ENCODE results near the gene NFE2L2.
"Not testable (repeated sequence)": the region's sequence is repeated elsewhere in the genome, so short reads cannot be mapped to it uniquely, and the experiment has no call there.

Gene NFE2L2

DNA sequence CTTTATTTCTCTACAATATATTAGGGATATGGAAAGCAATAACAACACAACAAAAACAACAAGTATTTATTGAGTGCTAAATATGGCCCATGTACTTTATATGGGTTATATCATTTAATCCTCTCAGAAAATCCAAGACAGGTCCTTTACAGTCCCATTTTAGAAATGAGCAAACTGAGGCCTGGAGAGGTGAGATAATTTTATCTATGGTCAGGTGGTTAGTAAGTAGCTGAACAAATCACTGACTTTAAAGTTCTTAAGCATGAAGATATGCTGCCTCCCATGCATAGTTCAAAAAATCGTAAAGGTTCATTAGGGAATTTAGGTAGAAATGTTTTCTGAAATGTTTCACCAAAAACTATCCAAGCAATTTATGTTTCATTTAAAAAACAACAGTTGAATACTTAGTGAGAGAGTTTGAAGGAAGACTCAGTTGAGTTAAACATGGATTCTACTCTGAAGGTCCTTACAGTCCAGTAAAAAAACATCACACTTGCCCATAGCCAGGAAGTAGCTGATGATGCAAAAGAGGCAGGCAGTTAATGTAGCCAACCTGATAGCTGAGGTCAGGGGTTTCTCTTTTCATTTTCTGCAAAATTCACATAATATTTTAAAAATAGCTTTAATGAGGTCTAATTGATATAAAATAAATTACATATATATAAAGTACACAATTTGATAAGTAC is 7.6 kb upstream of the NFE2L2 start:
- DNase-seq (ENCODE audit: low read depth) = no peak
- no peak overlapping the region for H3K4me3 ChIP-seq (ENCODE audit: control insufficient read depth, low read depth, low read length)
- TF ChIP-seq, protein P1, sequence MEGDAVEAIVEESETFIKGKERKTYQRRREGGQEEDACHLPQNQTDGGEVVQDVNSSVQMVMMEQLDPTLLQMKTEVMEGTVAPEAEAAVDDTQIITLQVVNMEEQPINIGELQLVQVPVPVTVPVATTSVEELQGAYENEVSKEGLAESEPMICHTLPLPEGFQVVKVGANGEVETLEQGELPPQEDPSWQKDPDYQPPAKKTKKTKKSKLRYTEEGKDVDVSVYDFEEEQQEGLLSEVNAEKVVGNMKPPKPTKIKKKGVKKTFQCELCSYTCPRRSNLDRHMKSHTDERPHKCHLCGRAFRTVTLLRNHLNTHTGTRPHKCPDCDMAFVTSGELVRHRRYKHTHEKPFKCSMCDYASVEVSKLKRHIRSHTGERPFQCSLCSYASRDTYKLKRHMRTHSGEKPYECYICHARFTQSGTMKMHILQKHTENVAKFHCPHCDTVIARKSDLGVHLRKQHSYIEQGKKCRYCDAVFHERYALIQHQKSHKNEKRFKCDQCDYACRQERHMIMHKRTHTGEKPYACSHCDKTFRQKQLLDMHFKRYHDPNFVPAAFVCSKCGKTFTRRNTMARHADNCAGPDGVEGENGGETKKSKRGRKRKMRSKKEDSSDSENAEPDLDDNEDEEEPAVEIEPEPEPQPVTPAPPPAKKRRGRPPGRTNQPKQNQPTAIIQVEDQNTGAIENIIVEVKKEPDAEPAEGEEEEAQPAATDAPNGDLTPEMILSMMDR (IDR thresholded peaks at IDR 0.05; ENCODE audit: control insufficient read depth, insufficient read depth, low read depth, low read length, missing control alignments) = no peak

DNA sequence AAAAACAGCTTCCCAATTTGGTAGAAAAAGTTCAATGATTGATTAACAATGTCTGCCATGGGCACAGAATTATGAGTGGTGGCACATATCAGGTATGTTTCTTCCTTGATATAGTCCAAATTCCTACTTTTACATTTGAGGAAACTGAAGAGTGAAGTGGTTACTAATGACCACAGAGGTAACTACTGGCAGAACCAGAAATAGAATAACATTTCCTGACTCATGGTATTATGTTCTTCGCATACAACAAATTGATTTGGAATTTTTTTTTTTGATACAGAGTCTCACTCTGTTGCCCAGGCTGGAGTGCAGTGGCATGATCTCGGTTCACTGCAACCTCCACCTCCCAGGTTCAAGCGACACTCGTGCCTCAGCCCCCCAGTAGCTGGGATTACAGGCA is 6.0 kb upstream of the NFE2L2 start:
- no peak overlapping the region for H3K4me3 ChIP-seq (ENCODE audit: control insufficient read depth, low read depth, low read length)
- TF ChIP-seq, protein P1 (IDR thresholded peaks at IDR 0.05; ENCODE audit: control insufficient read depth, insufficient read depth, low read depth, low read length, missing control alignments) = no peak
- DNase-seq (ENCODE audit: low read depth) = no peak

DNA sequence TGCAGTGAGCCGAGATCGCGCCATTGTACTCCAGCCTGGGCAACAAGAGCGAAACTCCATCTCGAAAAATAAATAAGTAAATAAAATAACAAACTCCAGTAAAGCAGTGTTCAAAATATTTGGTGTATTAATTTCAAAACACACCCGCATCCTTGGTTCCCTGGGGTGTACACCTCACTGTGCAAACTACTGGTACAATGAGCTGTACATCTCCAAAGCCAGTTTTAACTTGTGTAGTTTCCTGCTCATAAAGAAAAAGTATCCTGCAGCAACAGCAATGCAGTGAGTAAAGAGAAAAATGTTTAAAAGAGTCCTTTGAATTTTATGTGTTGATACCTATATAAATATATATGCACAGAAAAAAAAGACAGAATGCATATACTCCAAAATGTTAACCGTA is 4.4 kb upstream of the NFE2L2 start:
- DNase-seq (ENCODE audit: low read depth) = no peak
- no peak overlapping the region for H3K4me3 ChIP-seq (ENCODE audit: control insufficient read depth, low read depth, low read length)
- TF ChIP-seq, protein P1 (IDR thresholded peaks at IDR 0.05; ENCODE audit: control insufficient read depth, insufficient read depth, low read depth, low read length, missing control alignments) = no peak

DNA sequence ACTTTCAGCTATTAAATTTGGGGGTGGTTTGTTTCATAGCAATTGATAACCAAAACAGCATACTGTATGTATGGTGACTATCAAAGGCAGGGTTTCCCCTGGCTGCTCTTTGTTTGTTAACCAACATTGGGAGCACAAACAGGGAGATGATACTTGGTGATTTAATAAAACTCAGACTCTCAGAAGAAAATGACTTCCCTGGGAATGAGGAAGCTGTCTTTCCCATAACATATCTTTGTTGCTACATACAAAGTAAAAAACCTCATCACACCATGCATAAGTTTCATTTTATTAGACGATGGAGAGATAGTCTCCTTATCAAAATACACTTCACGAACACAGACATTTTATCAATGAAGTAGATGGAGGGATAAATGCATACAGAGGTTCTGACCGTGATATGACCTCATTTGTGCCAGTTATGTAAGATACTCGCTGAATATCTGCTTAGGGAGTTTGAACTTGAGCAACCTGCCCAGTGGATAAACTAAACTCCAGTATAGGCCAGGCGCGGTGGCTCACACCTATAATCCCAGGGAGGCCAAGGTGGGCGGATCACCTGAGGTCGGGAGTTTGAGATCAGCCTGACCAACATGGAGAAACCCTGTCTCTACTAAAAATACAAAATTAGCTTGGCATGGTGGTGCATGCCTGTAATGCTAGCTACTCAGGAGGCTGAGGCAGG is 3.8 kb upstream of the NFE2L2 start:
- no peak for DNase-seq (ENCODE audit: low read depth)
- TF ChIP-seq, protein P1 (IDR thresholded peaks at IDR 0.05; ENCODE audit: control insufficient read depth, insufficient read depth, low read depth, low read length, missing control alignments) = no peak
- no peak overlapping the region for H3K4me3 ChIP-seq (ENCODE audit: control insufficient read depth, low read depth, low read length)

DNA sequence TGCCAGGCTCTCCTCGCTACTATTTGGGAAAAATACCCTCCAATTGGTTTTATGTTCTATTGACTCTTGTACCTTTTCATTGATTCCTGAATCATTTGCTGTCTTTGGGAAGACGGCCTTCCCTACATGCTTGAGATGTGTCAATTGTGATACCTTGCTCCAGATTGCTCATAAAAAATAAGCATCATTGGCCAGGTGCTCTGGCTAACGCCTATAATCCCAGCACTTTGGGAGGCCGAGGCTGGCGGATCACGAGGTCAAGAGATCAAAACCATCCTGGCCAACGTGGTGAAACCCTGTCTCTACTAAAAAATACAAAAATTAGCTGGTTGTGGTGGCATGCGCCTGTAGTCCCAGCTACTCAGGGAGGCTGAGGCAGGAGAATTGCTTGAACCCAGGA is 2.4 kb upstream of the NFE2L2 start:
- DNase-seq (ENCODE audit: low read depth); H3K4me3 ChIP-seq (ENCODE audit: control insufficient read depth, low read depth, low read length): not testable (repeated sequence)

DNA sequence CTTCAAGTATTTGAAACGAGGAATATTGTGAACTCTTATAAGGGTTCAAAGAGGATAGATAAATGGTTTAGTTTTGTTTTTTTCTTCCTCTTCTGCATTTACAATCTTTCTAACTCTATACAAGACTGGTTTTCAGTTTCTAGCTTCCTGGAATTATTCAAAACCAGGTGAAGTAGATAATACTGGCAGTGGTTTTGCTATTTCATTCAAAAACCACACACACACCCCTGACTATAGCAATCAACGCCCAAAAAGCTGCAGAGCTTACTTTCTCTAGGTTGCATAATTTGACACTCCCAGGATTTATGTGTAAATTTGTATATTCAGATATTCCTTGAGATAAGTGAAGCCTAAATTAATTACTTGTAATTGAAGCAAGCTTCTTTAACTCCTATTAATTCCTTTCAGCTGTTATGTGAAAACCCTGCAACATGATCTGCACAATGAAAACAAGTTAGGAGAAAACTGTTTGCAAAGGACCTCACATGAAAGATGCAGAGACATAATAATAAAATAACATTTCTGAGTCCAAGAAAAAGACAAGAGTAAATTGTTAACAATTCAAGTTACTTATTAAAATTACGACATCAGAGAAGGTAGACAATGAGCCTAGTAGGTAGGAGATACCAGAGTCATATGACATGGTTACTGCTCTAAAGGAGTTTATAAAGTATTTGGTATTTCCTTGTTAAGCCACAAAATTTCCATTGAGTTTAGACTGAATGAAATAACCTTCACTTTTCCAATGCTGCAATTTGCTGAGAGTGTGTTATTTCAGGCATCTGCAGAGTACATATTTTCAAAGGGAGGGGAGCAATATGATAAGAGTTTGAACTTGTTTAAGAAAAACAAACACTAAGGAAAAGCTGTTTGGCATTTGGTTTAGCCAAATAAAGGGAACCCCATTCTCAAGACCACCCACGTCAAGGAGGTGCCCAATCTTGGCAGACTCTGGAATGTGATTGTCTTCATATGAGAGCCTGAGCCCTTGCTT is 1.6 kb upstream of the NFE2L2 start:
- TF ChIP-seq, protein P1 (IDR thresholded peaks at IDR 0.05; ENCODE audit: control insufficient read depth, insufficient read depth, low read depth, low read length, missing control alignments) = no peak
- no peak for DNase-seq (ENCODE audit: low read depth)
- H3K4me3 ChIP-seq (ENCODE audit: control insufficient read depth, low read depth, low read length) = no peak overlapping the region

Measured in AG09309 (cell line).